ENCODE measurements around the gene LYPD6.

The LYPD6 gene

DNA sequence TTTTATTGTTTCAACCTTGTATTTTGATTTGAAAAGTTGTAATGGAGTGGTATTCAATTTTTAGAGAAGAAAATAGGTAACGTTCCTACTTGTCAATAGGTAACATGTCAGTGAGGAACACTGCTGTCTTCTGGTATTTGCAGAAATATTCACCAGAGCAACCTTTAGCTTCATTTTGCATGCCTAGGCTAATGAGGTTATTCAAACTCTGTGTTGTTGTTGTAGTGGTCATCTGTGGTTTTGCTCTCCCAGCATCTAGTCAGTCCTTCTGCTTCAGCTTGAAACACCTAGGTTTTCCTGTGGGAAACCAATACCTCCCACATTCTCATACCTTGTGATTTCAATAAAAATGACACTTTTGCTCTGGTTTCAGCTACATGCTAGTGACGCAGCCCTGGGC lies 98.4 kb downstream of the LYPD6 start:
- no peak for DNase-seq (ENCODE audit: low read depth)
- TF ChIP-seq, protein P1, sequence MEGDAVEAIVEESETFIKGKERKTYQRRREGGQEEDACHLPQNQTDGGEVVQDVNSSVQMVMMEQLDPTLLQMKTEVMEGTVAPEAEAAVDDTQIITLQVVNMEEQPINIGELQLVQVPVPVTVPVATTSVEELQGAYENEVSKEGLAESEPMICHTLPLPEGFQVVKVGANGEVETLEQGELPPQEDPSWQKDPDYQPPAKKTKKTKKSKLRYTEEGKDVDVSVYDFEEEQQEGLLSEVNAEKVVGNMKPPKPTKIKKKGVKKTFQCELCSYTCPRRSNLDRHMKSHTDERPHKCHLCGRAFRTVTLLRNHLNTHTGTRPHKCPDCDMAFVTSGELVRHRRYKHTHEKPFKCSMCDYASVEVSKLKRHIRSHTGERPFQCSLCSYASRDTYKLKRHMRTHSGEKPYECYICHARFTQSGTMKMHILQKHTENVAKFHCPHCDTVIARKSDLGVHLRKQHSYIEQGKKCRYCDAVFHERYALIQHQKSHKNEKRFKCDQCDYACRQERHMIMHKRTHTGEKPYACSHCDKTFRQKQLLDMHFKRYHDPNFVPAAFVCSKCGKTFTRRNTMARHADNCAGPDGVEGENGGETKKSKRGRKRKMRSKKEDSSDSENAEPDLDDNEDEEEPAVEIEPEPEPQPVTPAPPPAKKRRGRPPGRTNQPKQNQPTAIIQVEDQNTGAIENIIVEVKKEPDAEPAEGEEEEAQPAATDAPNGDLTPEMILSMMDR (conservative IDR thresholded peaks at IDR 0.05; ENCODE audit: low read depth, low read length) = no peak
- H3K4me3 ChIP-seq (ENCODE audit: low read length) = no peak overlapping the region

DNA sequence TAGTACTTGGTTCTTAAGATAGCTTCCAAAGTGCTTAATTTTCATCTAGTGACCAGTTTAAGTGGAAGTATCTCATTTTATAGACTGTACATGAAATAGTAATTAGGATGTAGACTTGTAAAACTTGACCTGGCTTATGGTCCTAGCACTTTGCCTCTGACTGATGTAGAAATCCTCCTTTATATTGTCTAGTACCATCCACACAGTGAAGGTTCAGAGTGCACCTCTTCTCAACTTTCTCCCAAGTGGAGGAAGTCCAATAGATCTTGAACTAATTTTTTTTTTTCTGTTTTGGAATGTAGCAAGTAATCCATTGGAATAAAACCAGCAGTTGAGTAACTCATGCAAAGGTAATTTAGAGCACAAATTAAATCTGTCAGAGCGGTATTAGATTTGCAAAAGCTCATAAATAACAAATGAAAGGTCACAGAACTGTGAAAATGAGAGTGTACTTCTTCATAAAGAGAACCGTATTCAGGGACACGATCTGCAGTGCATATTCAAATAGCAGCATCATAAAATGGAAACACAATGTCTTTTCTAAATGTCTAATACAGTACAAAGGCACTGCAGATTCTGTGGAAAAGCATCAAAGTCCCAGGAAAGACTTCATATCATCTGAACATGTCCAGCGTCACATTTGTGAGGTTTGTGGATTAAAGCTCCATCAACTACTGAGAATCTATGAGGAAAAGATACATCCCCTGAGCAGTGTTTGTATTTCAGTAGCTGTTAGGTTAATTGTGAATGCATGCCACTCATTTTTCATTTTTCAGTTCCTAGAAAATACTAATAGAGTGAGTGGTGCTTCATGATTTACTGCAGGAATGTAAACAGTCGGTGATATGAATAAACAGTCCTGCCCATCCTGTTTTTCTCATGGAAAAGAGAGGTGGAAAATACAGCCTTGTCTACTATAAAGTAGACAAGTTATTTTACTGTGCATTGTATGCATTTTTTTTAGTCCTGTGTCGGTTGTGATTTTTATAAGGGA lies 100.7 kb downstream of the LYPD6 start:
- TF ChIP-seq, protein P1 (conservative IDR thresholded peaks at IDR 0.05; ENCODE audit: low read depth, low read length) = no peak
- no peak overlapping the region for H3K4me3 ChIP-seq (ENCODE audit: low read length)
- no peak for DNase-seq (ENCODE audit: low read depth)

DNA sequence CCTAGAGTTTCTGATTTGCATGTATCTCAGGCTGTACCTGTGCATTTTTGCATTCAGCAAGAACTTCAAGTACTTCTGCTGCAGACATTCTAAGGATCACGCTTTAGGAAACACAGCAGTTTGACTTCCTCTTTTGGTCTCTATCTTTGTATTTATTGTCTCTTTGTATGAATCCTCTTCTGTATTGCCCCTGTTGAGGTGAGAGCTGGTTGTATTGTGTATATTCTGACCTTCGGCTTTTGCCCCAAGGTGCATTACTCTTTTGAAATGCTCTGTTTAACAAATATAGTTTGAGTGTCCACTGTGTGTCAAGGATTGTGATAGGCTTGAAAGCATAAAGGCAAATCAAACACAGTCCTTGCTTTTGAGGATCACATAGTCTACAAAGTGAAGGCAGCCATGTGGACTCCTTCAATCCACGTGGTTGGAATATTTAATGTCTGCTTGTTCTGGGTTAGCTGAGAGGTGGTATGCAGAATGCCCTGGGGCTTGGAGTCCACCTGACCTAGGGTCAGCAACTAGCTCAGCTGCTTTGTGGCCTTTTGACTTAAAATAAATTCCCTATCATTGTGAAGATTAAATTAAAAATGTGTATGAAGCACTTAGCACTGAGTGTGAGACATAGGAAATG lies 108.1 kb downstream of the LYPD6 start:
- no peak for DNase-seq (ENCODE audit: low read depth)
- no peak overlapping the region for H3K4me3 ChIP-seq (ENCODE audit: low read length)
- TF ChIP-seq, protein P1 (conservative IDR thresholded peaks at IDR 0.05; ENCODE audit: low read depth, low read length) = no peak

DNA sequence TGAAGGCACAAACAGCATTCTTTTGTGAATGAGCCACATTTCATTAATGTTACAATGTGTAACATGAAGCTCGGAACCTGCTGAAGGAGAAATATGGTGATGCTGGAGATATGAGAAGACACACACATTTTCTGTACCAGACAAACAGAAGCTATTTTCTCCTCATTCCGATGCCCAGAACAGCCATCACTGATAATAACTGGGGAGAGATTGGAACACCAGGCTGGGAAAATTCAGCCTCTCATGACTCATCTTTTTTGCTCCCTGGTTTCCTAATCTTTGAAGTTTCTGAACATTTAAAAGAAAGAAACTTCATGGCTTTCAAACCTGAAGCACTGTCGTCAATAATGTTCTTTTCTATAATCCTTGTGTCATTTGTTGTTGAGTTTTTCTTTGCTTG lies 110.9 kb downstream of the LYPD6 start:
- no peak for DNase-seq (ENCODE audit: low read depth)
- TF ChIP-seq, protein P1 (conservative IDR thresholded peaks at IDR 0.05; ENCODE audit: low read depth, low read length) = no peak
- H3K4me3 ChIP-seq (ENCODE audit: low read length) = no peak overlapping the region

DNA sequence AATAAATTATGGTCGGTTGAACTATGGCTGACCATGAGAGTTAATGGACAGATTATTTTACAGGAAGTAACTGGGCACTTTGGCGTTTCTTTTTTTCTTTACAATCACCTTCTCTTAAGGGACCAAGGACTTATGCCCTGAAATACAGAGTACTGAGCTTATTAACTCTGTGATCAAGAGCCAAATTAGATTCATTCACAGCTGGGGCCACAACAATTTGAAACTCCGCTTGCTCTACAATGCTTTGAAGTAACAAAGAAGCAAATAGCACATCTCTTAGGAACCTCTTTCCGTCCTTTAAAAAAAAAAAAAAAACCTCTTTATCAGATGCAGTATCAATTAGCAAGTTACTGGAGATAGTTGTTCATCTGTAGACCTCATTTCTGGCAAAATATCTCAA lies 112.0 kb downstream of the LYPD6 start:
- DNase-seq (ENCODE audit: low read depth) = no peak
- H3K4me3 ChIP-seq (ENCODE audit: low read length) = no peak overlapping the region
- TF ChIP-seq, protein P1 (conservative IDR thresholded peaks at IDR 0.05; ENCODE audit: low read depth, low read length) = no peak

DNA sequence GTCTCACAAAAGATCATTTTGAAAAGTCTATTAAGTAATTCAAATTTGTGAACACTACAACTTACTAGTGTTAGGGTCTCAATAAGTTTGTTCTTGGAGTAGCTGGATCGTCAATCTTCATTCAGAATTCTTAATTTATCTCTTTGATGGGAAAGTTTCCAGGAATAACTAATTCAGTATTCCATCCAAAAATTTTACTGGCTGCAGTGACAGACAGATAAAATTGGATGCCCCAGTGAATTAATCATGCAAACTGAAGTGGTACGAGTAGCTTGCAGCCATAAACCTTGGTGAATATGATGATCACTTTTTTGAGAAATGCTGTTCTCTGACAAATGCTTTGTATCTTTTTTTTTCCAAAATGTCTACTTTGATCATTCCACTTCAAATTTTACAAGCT lies 112.8 kb downstream of the LYPD6 start:
- no peak overlapping the region for H3K4me3 ChIP-seq (ENCODE audit: low read length)
- DNase-seq (ENCODE audit: low read depth) = no peak
- TF ChIP-seq, protein P1 (conservative IDR thresholded peaks at IDR 0.05; ENCODE audit: low read depth, low read length) = no peak
